ENCODE results near the gene DMBX1. TPM values are rescaled to one million over a fixed set of nuclear protein-coding genes. Genes with fewer than 3 reads are reported as not detected.

Gene DMBX1
- total and polyA plus RNA-seq, 10 donors: not detected

DNA sequence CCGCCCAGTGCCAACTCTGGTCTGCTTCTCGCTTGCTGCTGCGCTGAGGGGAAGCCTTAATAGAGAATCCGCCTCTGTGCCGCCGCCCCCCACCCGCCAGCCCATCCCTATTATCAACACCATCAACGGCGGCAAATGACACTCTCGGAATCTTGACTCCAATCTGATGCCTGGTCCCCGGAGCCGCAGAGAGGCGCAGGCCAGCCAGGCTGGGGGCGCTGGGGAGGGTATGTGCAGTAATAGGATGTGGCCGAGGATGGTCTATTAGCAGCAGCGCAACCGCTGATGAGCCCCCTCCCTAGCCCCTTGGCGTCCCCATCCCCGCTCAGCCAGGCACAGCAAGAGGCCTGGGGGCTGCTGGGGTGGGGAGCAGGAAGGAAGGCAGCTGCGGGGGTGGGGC is 15.1 kb upstream of the DMBX1 start:
- no peak for DNase-seq
- intact Hi-C loops (cut with DNase I; ENCODE audit: low total_unique reads): no loop called here
- WGBS, 5 donors: 27 to 46% (median 42%) methylated on average over 15 to 20 of the region's 20 CpGs

DNA sequence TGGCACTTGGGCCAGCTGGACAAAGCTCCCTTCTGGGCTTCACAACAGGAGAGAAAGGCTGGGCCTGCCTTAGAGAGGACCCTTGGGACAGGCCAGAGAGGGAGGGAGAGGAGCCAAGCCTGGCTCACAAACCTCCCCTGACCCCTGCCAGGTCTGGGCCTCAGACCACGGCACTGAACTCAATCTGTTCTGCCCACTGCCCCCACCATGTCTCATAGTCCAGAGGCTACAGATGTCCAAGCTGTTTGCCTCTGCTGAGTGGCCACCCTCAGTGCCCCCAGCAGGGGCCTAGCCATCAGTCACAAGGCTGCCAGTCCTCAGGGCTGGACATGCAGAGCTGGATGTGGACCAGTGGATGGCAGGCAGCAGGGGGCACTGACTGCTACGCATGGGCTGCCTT is 13.0 kb upstream of the DMBX1 start:
- Histone ChIP-seq H3K4me1 (peaks cover 0 to 12% (median 0%) of the 10 kb centered on the region in 6 donors), H3K36me3 (no peaks in the 10 kb centered on the region), H3K27me3 (replicated peaks in 1 of 7) (peaks cover 0 to 79% (median 8%) of the 10 kb centered on the region in 7 donors), H3K27ac (no peak overlapping the region), H3K4me3 (no peak overlapping the region), H3K9me3 (no peaks in the 10 kb centered on the region)
- TF ChIP-seq CTCF (IDR thresholded peaks at IDR 0.05 in 8 of 11, conservative IDR thresholded peaks at IDR 0.05 in 3 of 11) (no peak), POLR2A (IDR thresholded peaks at IDR 0.05) (no peak), POLR2AphosphoS5 (IDR thresholded peaks at IDR 0.05) (no peak)
- DNase-seq: no peak
- intact Hi-C loops (cut with DNase I; ENCODE audit: low total_unique reads): no loop called here
- 77 to 100% (median 85%) methylated on average over 2 of the region's 2 CpGs for WGBS, 5 donors

More for the DNA sequence above, 15.1 kb upstream of the DMBX1 start:
- TF ChIP-seq POLR2AphosphoS5 (IDR thresholded peaks at IDR 0.05) (no peak), POLR2A (IDR thresholded peaks at IDR 0.05) (no peak), CTCF (IDR thresholded peaks at IDR 0.05 in 8 of 11, conservative IDR thresholded peaks at IDR 0.05 in 3 of 11) (no peak)
- H3K27ac ChIP-seq: no peak overlapping the region
- H3K36me3 ChIP-seq: no peaks in the 10 kb centered on the region
- H3K27me3 ChIP-seq (replicated peaks in 1 of 7): peaks cover 0 to 76% (median 8%) of the 10 kb centered on the region in 7 donors
- no peaks in the 10 kb centered on the region for H3K9me3 ChIP-seq
- no peak overlapping the region for H3K4me3 ChIP-seq
- H3K4me1 ChIP-seq: peaks cover 0 to 12% (median 0%) of the 10 kb centered on the region in 6 donors

DNA sequence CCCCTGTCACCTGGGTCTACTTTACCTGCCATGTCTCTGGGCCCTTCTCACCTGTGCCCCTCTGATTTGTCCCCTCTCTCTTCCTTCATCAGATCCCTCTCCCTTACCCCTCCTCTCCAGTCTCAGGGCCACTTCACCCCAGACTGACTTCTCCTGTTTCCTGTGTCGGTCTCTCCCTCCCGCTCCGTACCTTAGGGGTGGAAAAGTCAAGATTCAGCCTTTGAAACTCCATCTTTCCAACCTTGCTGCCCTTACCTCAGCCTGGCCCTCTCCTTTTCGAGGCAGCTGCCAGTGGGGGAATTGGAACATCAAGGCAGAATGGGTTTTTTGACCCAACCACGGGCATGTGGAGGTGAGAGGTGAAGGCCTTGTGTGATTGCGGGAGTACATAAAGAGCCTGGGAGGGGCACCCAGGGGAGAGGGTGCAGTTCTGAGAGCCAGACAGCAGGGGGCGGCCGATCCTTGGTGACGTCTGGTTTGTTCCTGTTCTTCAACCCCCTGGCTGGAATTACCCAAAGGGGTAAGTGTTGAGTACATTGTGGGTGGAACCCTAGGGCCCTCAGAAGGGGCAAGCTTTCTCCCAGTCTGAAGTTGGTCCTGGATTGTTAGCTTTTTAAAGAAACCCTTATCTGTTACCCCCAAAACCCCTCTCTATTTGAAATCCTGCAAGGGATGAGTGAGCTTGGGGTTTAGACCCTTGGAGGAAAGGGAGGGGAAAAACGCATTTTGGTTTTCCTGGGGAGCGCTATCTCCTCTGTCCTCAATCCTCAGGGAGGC is 12.3 kb upstream of the DMBX1 start:
- Histone ChIP-seq H3K4me1 (peaks cover 0 to 12% (median 0%) of the 10 kb centered on the region in 6 donors), H3K4me3 (no peak overlapping the region), H3K27me3 (replicated peaks in 1 of 7) (peaks cover 0 to 85% (median 8%) of the 10 kb centered on the region in 7 donors), H3K27ac (no peak overlapping the region), H3K36me3 (no peaks in the 10 kb centered on the region), H3K9me3 (no peaks in the 10 kb centered on the region)
- WGBS, 5 donors: 29 to 32% (median 32%) methylated on average over 11 of the region's 11 CpGs
- TF ChIP-seq CTCF (IDR thresholded peaks at IDR 0.05 in 8 of 11, conservative IDR thresholded peaks at IDR 0.05 in 3 of 11) (peak; percentile 69 to 97 (median 90)), POLR2A (IDR thresholded peaks at IDR 0.05) (no peak), POLR2AphosphoS5 (IDR thresholded peaks at IDR 0.05) (no peak)
- intact Hi-C loops (cut with DNase I; ENCODE audit: low total_unique reads): no loop called here
- DNase-seq: peak; percentile 92

- Histone ChIP-seq H3K27ac (no peak overlapping the region), H3K9me3 (no peaks in the 10 kb centered on the region), H3K36me3 (no peaks in the 10 kb centered on the region), H3K4me1 (peaks cover 0 to 12% (median 0%) of the 10 kb centered on the region in 6 donors), H3K4me3 (no peak overlapping the region), H3K27me3 (replicated peaks in 1 of 7) (peaks cover 0 to 93% (median 8%) of the 10 kb centered on the region in 7 donors)
- intact Hi-C loops (cut with DNase I; ENCODE audit: low total_unique reads): no loop called here
- DNase-seq: peak; percentile 72
- TF ChIP-seq CTCF (IDR thresholded peaks at IDR 0.05 in 8 of 11, conservative IDR thresholded peaks at IDR 0.05 in 3 of 11) (no peak), POLR2A (IDR thresholded peaks at IDR 0.05) (no peak), POLR2AphosphoS5 (IDR thresholded peaks at IDR 0.05) (no peak)
- 47 to 67% (median 65%) methylated on average over 8 of the region's 8 CpGs for WGBS, 5 donors
Observed at GRCh38 chr1:46478721-46479485, 10.7 kb upstream of the DMBX1 start.
